ENCODE results near the gene SLC35G6. TPM values are rescaled to one million over a fixed set of nuclear protein-coding genes. Genes with fewer than 3 reads are reported as not detected.
A peak's percentile ranks its signal among the peaks of the same experiment; 100 is the strongest.

SLC35G6 gene
- total and polyA plus RNA-seq, 2 of the 13 experiments (the other 11 are each of a cell fraction or from before 2014, with no cell fraction given): 0.07 TPM; not detected in 1

DNA sequence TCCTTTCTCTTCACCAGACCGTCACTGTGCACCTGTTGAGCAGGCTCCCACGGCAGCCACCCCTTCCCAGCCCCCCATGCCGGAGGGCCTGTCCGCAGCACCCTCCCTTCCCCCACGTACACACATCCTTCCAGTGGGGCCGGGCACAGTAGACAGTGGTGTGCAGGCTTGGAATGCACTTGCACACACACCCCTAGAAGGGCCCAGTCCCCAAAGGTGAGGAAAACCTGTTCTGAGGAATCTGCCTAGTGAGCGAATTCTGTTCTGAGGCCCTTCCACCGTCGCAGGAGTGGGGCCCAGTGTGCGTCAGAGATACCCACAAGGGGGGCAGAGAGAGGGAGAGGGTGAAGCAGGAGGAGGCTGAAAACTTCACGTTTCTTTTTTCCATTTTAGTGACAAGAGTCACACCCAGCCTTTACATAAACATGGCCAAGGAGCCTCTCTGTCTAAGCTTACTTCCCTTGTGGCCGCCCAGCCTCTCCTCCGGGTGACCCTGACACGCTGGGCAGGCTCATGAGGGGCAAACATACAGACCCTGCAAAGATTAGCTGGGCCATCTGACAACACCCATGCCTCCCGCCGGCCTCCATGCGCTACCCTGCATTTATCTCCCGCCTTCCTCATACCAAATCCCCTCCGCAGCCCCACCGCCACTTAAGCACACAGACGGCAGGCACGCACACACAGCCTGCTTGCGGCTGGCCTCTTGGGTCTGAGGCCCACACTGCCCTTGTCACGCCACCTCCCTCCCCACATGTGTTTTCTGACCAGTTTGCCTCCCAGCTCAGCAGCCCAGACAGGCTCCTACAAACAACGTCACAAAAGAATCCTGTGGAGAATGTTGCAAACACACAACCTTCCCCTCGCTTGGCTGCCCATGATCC is 3.6 kb upstream of the SLC35G6 start (continued):
- TF ChIP-seq ZNF567 (CRISPR knock-in tag; IDR thresholded peaks at IDR 0.05; ENCODE audit: borderline replicate concordance) (no peak), FOXK2 (IDR thresholded peaks at IDR 0.05) (no peak), SRSF9 (IDR thresholded peaks at IDR 0.05; ENCODE audit: borderline replicate concordance, insufficient read depth, low read depth, low read length, poor library complexity, severe bottlenecking) (no peak), RBM22 (optimal IDR thresholded peaks at IDR 0.05; ENCODE audit: low read length) (no peak), MZF1 (CRISPR knock-in tag; IDR thresholded peaks at IDR 0.05; ENCODE audit: borderline replicate concordance) (no peak), TMF1 (CRISPR knock-in tag; IDR thresholded peaks at IDR 0.05; ENCODE audit: low read depth) (no peak), NFIC (IDR thresholded peaks at IDR 0.05; ENCODE audit: low read length) (no peak), RXRB (CRISPR knock-in tag; IDR thresholded peaks at IDR 0.05; ENCODE audit: borderline replicate concordance) (0 out of 2 replicates have a peak, but pooled peaks have one; percentile 10), DR1 (CRISPR knock-in tag; IDR thresholded peaks at IDR 0.05) (no peak), SRSF4 (IDR thresholded peaks at IDR 0.05; ENCODE audit: low read depth, low read length, poor library complexity, severe bottlenecking) (no peak)
- TF ChIP-seq, protein P1, sequence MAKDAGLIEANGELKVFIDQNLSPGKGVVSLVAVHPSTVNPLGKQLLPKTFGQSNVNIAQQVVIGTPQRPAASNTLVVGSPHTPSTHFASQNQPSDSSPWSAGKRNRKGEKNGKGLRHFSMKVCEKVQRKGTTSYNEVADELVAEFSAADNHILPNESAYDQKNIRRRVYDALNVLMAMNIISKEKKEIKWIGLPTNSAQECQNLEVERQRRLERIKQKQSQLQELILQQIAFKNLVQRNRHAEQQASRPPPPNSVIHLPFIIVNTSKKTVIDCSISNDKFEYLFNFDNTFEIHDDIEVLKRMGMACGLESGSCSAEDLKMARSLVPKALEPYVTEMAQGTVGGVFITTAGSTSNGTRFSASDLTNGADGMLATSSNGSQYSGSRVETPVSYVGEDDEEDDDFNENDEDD (CRISPR knock-in tag; IDR thresholded peaks at IDR 0.05; ENCODE audit: borderline replicate concordance): peak; percentile 19; the same call in 1 of the 2 replicates
- TF ChIP-seq, protein P2, sequence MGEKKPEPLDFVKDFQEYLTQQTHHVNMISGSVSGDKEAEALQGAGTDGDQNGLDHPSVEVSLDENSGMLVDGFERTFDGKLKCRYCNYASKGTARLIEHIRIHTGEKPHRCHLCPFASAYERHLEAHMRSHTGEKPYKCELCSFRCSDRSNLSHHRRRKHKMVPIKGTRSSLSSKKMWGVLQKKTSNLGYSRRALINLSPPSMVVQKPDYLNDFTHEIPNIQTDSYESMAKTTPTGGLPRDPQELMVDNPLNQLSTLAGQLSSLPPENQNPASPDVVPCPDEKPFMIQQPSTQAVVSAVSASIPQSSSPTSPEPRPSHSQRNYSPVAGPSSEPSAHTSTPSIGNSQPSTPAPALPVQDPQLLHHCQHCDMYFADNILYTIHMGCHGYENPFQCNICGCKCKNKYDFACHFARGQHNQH (CRISPR knock-in tag; IDR thresholded peaks at IDR 0.05): 0 out of 2 replicates have a peak, but pooled peaks have one; percentile 17

Data from HepG2 (cell line).